ENCODE data around the gene SVIL.
"Not testable (repeated sequence)": the region's sequence is repeated elsewhere in the genome, so short reads cannot be mapped to it uniquely, and the experiment has no call there.

SVIL gene

GRCh38 chr10:29514306-29514705 lies 120.5 kb downstream of the SVIL start:
- Histone ChIP-seq H3K4me3 (ENCODE audit: low read depth, low read length, poor library complexity, severe bottlenecking) (no peak overlapping the region), H3F3A (ENCODE audit: insufficient read depth, low read length) (no peaks in the 10 kb centered on the region), H3K27ac (ENCODE audit: low read depth, low read length, poor library complexity, severe bottlenecking) (no peak overlapping the region), H3K9me2 (ENCODE audit: low read depth, low read length) (no peaks in the 10 kb centered on the region), H3K27me3 (ENCODE audit: insufficient read depth, low read length) (no peaks in the 10 kb centered on the region), H3K9me3 (ENCODE audit: low read length) (no peaks in the 10 kb centered on the region), H2AFZ (ENCODE audit: low read length) (no peak overlapping the region), H3K4me1 (ENCODE audit: insufficient read depth, low read length, severe bottlenecking) (no peaks in the 10 kb centered on the region), H3K4me2 (ENCODE audit: low read length) (no peak overlapping the region), H3K36me3 (ENCODE audit: insufficient read depth, low read length) (no peaks in the 10 kb centered on the region), H3K79me2 (ENCODE audit: insufficient read depth, low read length) (no peaks in the 10 kb centered on the region), H3K9ac (ENCODE audit: low read length) (no peak overlapping the region), H4K20me1 (ENCODE audit: insufficient read depth, low read length) (no peaks in the 10 kb centered on the region)
- TF ChIP-seq EZH2 (IDR thresholded peaks at IDR 0.05; ENCODE audit: borderline replicate concordance, low read length) (no peak), CTCF (IDR thresholded peaks at IDR 0.05; ENCODE audit: low read length) (no peak)

GRCh38 chr10:29512425-29512974 lies 122.3 kb downstream of the SVIL start:
- Histone ChIP-seq H2AFZ (ENCODE audit: low read length) (no peak overlapping the region), H4K20me1 (ENCODE audit: insufficient read depth, low read length) (no peaks in the 10 kb centered on the region), H3K4me2 (ENCODE audit: low read length) (no peak overlapping the region), H3K27me3 (ENCODE audit: insufficient read depth, low read length) (no peaks in the 10 kb centered on the region), H3F3A (ENCODE audit: insufficient read depth, low read length) (no peaks in the 10 kb centered on the region), H3K4me1 (ENCODE audit: insufficient read depth, low read length, severe bottlenecking) (no peaks in the 10 kb centered on the region), H3K79me2 (ENCODE audit: insufficient read depth, low read length) (no peaks in the 10 kb centered on the region), H3K9me2 (ENCODE audit: low read depth, low read length) (no peaks in the 10 kb centered on the region), H3K36me3 (ENCODE audit: insufficient read depth, low read length) (no peaks in the 10 kb centered on the region), H3K9ac (ENCODE audit: low read length) (no peak overlapping the region), H3K27ac (ENCODE audit: low read depth, low read length, poor library complexity, severe bottlenecking) (no peak overlapping the region), H3K9me3 (ENCODE audit: low read length) (no peaks in the 10 kb centered on the region), H3K4me3 (ENCODE audit: low read depth, low read length, poor library complexity, severe bottlenecking) (no peak overlapping the region)
- TF ChIP-seq CTCF (IDR thresholded peaks at IDR 0.05; ENCODE audit: low read length) (no peak), EZH2 (IDR thresholded peaks at IDR 0.05; ENCODE audit: borderline replicate concordance, low read length) (no peak)

- H3F3A ChIP-seq (ENCODE audit: insufficient read depth, low read length); H3K79me2 ChIP-seq (ENCODE audit: insufficient read depth, low read length); H2AFZ ChIP-seq (ENCODE audit: low read length); H3K9me2 ChIP-seq (ENCODE audit: low read depth, low read length); H3K4me3 ChIP-seq (ENCODE audit: low read depth, low read length, poor library complexity, severe bottlenecking); H3K9me3 ChIP-seq (ENCODE audit: low read length); H3K9ac ChIP-seq (ENCODE audit: low read length); H3K27me3 ChIP-seq (ENCODE audit: insufficient read depth, low read length); H3K4me1 ChIP-seq (ENCODE audit: insufficient read depth, low read length, severe bottlenecking); H3K36me3 ChIP-seq (ENCODE audit: insufficient read depth, low read length); H3K4me2 ChIP-seq (ENCODE audit: low read length); H3K27ac ChIP-seq (ENCODE audit: low read depth, low read length, poor library complexity, severe bottlenecking); H4K20me1 ChIP-seq (ENCODE audit: insufficient read depth, low read length): not testable (repeated sequence)
Measured at GRCh38 chr10:29511806-29512205, 123.0 kb downstream of the SVIL start.

GRCh38 chr10:29510483-29511157 lies 124.2 kb downstream of the SVIL start:
- not testable (repeated sequence) for H2AFZ ChIP-seq (ENCODE audit: low read length); H3K9ac ChIP-seq (ENCODE audit: low read length); H3K9me3 ChIP-seq (ENCODE audit: low read length); H3K27me3 ChIP-seq (ENCODE audit: insufficient read depth, low read length); H3K36me3 ChIP-seq (ENCODE audit: insufficient read depth, low read length); H3F3A ChIP-seq (ENCODE audit: insufficient read depth, low read length); H3K4me2 ChIP-seq (ENCODE audit: low read length); H3K9me2 ChIP-seq (ENCODE audit: low read depth, low read length); H3K27ac ChIP-seq (ENCODE audit: low read depth, low read length, poor library complexity, severe bottlenecking); H3K79me2 ChIP-seq (ENCODE audit: insufficient read depth, low read length); H3K4me1 ChIP-seq (ENCODE audit: insufficient read depth, low read length, severe bottlenecking); H4K20me1 ChIP-seq (ENCODE audit: insufficient read depth, low read length); H3K4me3 ChIP-seq (ENCODE audit: low read depth, low read length, poor library complexity, severe bottlenecking)

All from OCI-LY1 (cell line).